ENCODE measurements around the gene MST1. TPM values are rescaled to one million over a fixed set of nuclear protein-coding genes. Genes with fewer than 3 reads are reported as not detected.
"Not testable (repeated sequence)": the region's sequence is repeated elsewhere in the genome, so short reads cannot be mapped to it uniquely, and the experiment has no call there.

MST1 gene
- total RNA-seq, 1 experiment from 2014 or later, result 15.4 TPM

- H3K27ac Mint-ChIP-seq (ENCODE audit: unreplicated experiment); H3K27me3 ChIP-seq (replicated peaks; ENCODE audit: control insufficient read depth, insufficient read depth, low read length); intact Hi-C loops (cut with micrococcal nuclease; ENCODE audit: unreplicated experiment); H3K4me1 ChIP-seq; H3K9me3 Mint-ChIP-seq (ENCODE audit: unreplicated experiment); H3K4me3 ChIP-seq (ENCODE audit: low read depth, low read length); CTCF ChIA-PET; H3K9me3 ChIP-seq; H3K27me3 Mint-ChIP-seq (ENCODE audit: insufficient read depth, unreplicated experiment); H3K36me3 ChIP-seq (ENCODE audit: control insufficient read depth, insufficient read depth, low read length); H3K4me3 Mint-ChIP-seq (ENCODE audit: unreplicated experiment); BruUV-seq (replicated peaks); DNase-seq: not testable (repeated sequence)
- Mint-ChIP-seq H3K4me1 (ENCODE audit: low read depth, unreplicated experiment) (peaks cover 11% of the 10 kb centered on the region), H3K36me3 (ENCODE audit: insufficient read depth, unreplicated experiment) (peaks cover 62% of the 10 kb centered on the region)
- POLR2A ChIA-PET, result interaction anchor here (0.6 kb wide), 1 partner anchor 567 kb away, joined by 3 read pairs; no protein-coding TSS in a partner anchor
These were observed 3.4 kb downstream of the MST1 start for GRCh38 chr3:49685846-49686245.

DNA sequence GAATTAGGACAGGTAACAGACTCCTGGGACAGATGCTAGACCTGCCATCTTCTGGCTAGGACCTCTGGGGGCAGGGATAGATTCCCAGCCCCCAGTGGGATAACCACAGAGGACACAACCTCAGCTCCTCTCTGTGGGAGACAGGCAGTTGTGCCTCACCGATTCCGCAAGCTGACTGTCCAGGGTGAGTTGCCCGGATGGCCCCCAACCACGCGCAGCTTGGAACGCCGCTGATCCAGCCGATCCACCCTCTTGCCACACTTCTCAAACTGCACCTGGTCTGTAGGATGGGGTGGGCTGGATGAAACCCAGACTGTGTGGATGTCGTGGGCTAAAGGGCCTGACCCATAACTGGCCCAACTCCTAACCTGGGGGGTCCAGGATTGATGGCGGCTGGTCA, 4.2 kb downstream of the MST1 start:
- H3K36me3 ChIP-seq (ENCODE audit: control insufficient read depth, insufficient read depth, low read length); H3K9me3 Mint-ChIP-seq (ENCODE audit: unreplicated experiment); H3K9me3 ChIP-seq; CTCF ChIA-PET; BruUV-seq (replicated peaks); H3K27ac Mint-ChIP-seq (ENCODE audit: unreplicated experiment); H3K4me1 ChIP-seq; DNase-seq; H3K27me3 Mint-ChIP-seq (ENCODE audit: insufficient read depth, unreplicated experiment); H3K4me3 Mint-ChIP-seq (ENCODE audit: unreplicated experiment); H3K27me3 ChIP-seq (replicated peaks; ENCODE audit: control insufficient read depth, insufficient read depth, low read length); intact Hi-C loops (cut with micrococcal nuclease; ENCODE audit: unreplicated experiment); H3K4me3 ChIP-seq (ENCODE audit: low read depth, low read length); POLR2A ChIA-PET; H3K4me1 Mint-ChIP-seq (ENCODE audit: low read depth, unreplicated experiment): not testable (repeated sequence)
- H3K36me3 Mint-ChIP-seq (ENCODE audit: insufficient read depth, unreplicated experiment), result peaks cover 61% of the 10 kb centered on the region

GRCh38 chr3:49684453-49684852, 4.8 kb downstream of the MST1 start:
- H3K4me3 Mint-ChIP-seq (ENCODE audit: unreplicated experiment); H3K27me3 ChIP-seq (replicated peaks; ENCODE audit: control insufficient read depth, insufficient read depth, low read length); H3K27ac Mint-ChIP-seq (ENCODE audit: unreplicated experiment); H3K36me3 ChIP-seq (ENCODE audit: control insufficient read depth, insufficient read depth, low read length); DNase-seq; H3K4me1 Mint-ChIP-seq (ENCODE audit: low read depth, unreplicated experiment); BruUV-seq (replicated peaks); CTCF ChIA-PET; H3K9me3 ChIP-seq; H3K9me3 Mint-ChIP-seq (ENCODE audit: unreplicated experiment); H3K27me3 Mint-ChIP-seq (ENCODE audit: insufficient read depth, unreplicated experiment); H3K4me1 ChIP-seq; intact Hi-C loops (cut with micrococcal nuclease; ENCODE audit: unreplicated experiment); POLR2A ChIA-PET; H3K4me3 ChIP-seq (ENCODE audit: low read depth, low read length): not testable (repeated sequence)
- peaks cover 55% of the 10 kb centered on the region for H3K36me3 Mint-ChIP-seq (ENCODE audit: insufficient read depth, unreplicated experiment)

GRCh38 chr3:49683162-49683561, 6.1 kb downstream of the MST1 start:
- TF ChIP-seq, protein P1, sequence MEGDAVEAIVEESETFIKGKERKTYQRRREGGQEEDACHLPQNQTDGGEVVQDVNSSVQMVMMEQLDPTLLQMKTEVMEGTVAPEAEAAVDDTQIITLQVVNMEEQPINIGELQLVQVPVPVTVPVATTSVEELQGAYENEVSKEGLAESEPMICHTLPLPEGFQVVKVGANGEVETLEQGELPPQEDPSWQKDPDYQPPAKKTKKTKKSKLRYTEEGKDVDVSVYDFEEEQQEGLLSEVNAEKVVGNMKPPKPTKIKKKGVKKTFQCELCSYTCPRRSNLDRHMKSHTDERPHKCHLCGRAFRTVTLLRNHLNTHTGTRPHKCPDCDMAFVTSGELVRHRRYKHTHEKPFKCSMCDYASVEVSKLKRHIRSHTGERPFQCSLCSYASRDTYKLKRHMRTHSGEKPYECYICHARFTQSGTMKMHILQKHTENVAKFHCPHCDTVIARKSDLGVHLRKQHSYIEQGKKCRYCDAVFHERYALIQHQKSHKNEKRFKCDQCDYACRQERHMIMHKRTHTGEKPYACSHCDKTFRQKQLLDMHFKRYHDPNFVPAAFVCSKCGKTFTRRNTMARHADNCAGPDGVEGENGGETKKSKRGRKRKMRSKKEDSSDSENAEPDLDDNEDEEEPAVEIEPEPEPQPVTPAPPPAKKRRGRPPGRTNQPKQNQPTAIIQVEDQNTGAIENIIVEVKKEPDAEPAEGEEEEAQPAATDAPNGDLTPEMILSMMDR (IDR thresholded peaks at IDR 0.05; ENCODE audit: insufficient read depth in 1 of 2, low read depth in 1 of 2, low read length in 1 of 2, severe bottlenecking in 1 of 2, unreplicated experiment in 1 of 2), result no peak
- no peak overlapping the region for H3K4me3 Mint-ChIP-seq (ENCODE audit: unreplicated experiment)
- Histone ChIP-seq H3K9me3 (no peaks in the 10 kb centered on the region), H3K4me1 (peaks cover 1% of the 10 kb centered on the region; the same call in 1 of the 2 replicates), H3K27me3 (replicated peaks; ENCODE audit: control insufficient read depth, insufficient read depth, low read length) (no peaks in the 10 kb centered on the region), H3K36me3 (ENCODE audit: control insufficient read depth, insufficient read depth, low read length) (peaks cover 3% of the 10 kb centered on the region; the same call in 1 of the 2 replicates), H3K4me3 (ENCODE audit: low read depth, low read length) (no peak overlapping the region)
- ChIA-PET CTCF (no interaction called here), POLR2A (no interaction called here)
- no peak overlapping the region for H3K27ac Mint-ChIP-seq (ENCODE audit: unreplicated experiment)
- H3K4me1 Mint-ChIP-seq (ENCODE audit: low read depth, unreplicated experiment), result no peaks in the 10 kb centered on the region
- no TSS peak for BruUV-seq (replicated peaks)
- intact Hi-C loops (cut with micrococcal nuclease; ENCODE audit: unreplicated experiment), result no loop called here
- H3K36me3 Mint-ChIP-seq (ENCODE audit: insufficient read depth, unreplicated experiment), result peaks cover 45% of the 10 kb centered on the region
- H3K27me3 Mint-ChIP-seq (ENCODE audit: insufficient read depth, unreplicated experiment), result no peaks in the 10 kb centered on the region
- DNase-seq, result no peak
- no peaks in the 10 kb centered on the region for H3K9me3 Mint-ChIP-seq (ENCODE audit: unreplicated experiment)

Data from Caco-2 (cell line).